ENCODE measurements around the gene TTBK1.

Gene TTBK1

GRCh38 chr6:43271103-43271815 is 28.0 kb downstream of the TTBK1 start:
- peak overlapping the region; percentile 80 to 86 for H3K27ac ChIP-seq (ENCODE audit: low read depth in 2 of 2, low read length in 2 of 2)
- peaks cover 55 to 62% of the 10 kb centered on the region in 2 donors for H3K4me1 ChIP-seq (ENCODE audit: control insufficient read depth in 2 of 2, insufficient read depth in 2 of 2, low read length in 2 of 2)

GRCh38 chr6:43271944-43272343 is 28.7 kb downstream of the TTBK1 start:
- Histone ChIP-seq H3K27ac (ENCODE audit: low read depth in 2 of 2, low read length in 2 of 2) (peak overlapping the region in 1 of 2 donors; percentile 9), H3K27me3 (ENCODE audit: control insufficient read depth in 2 of 2, insufficient read depth in 2 of 2, low read length in 2 of 2) (peaks cover 0 to 3% of the 10 kb centered on the region in 2 donors), H3K4me1 (ENCODE audit: control insufficient read depth in 2 of 2, insufficient read depth in 2 of 2, low read length in 2 of 2) (peaks cover 59 to 69% of the 10 kb centered on the region in 2 donors), H3K9me3 (ENCODE audit: control insufficient read depth in 2 of 2, low read length in 2 of 2) (no peaks in the 10 kb centered on the region), H3K4me3 (ENCODE audit: low read length in 2 of 2) (no peak overlapping the region), H3K9ac (ENCODE audit: low read depth in 1 of 2, low read length in 2 of 2) (no peak overlapping the region), H3K36me3 (ENCODE audit: control insufficient read depth in 2 of 2, insufficient read depth in 2 of 2, low read length in 2 of 2) (no peaks in the 10 kb centered on the region)

More at GRCh38 chr6:43271103-43271815, 28.0 kb downstream of the TTBK1 start:
- Histone ChIP-seq H3K9me3 (ENCODE audit: control insufficient read depth in 2 of 2, low read length in 2 of 2) (no peaks in the 10 kb centered on the region), H3K4me3 (ENCODE audit: low read length in 2 of 2) (no peak overlapping the region), H3K36me3 (ENCODE audit: control insufficient read depth in 2 of 2, insufficient read depth in 2 of 2, low read length in 2 of 2) (no peaks in the 10 kb centered on the region), H3K9ac (ENCODE audit: low read depth in 1 of 2, low read length in 2 of 2) (peak overlapping the region; percentile 24 to 70), H3K27me3 (ENCODE audit: control insufficient read depth in 2 of 2, insufficient read depth in 2 of 2, low read length in 2 of 2) (peaks cover 0 to 3% of the 10 kb centered on the region in 2 donors)

GRCh38 chr6:43273707-43274106 is 30.4 kb downstream of the TTBK1 start:
- no peak overlapping the region for H3K9ac ChIP-seq (ENCODE audit: low read depth in 1 of 2, low read length in 2 of 2)

GRCh38 chr6:43274127-43274915 is 31.0 kb downstream of the TTBK1 start:
- H3K36me3 ChIP-seq (ENCODE audit: control insufficient read depth in 2 of 2, insufficient read depth in 2 of 2, low read length in 2 of 2) = no peaks in the 10 kb centered on the region
- peak overlapping the region; percentile 9 to 57 for H3K9ac ChIP-seq (ENCODE audit: low read depth in 1 of 2, low read length in 2 of 2)
- H3K4me1 ChIP-seq (ENCODE audit: control insufficient read depth in 2 of 2, insufficient read depth in 2 of 2, low read length in 2 of 2) = peaks cover 55 to 69% of the 10 kb centered on the region in 2 donors
- peak overlapping the region; percentile 61 to 62 for H3K4me3 ChIP-seq (ENCODE audit: low read length in 2 of 2)
- H3K27me3 ChIP-seq (ENCODE audit: control insufficient read depth in 2 of 2, insufficient read depth in 2 of 2, low read length in 2 of 2) = no peaks in the 10 kb centered on the region
- no peaks in the 10 kb centered on the region for H3K9me3 ChIP-seq (ENCODE audit: control insufficient read depth in 2 of 2, low read length in 2 of 2)
- H3K27ac ChIP-seq (ENCODE audit: low read depth in 2 of 2, low read length in 2 of 2) = peak overlapping the region; percentile 67 to 96

More at GRCh38 chr6:43273707-43274106, 30.4 kb downstream of the TTBK1 start:
- Histone ChIP-seq H3K36me3 (ENCODE audit: control insufficient read depth in 2 of 2, insufficient read depth in 2 of 2, low read length in 2 of 2) (no peaks in the 10 kb centered on the region), H3K4me3 (ENCODE audit: low read length in 2 of 2) (no peak overlapping the region), H3K27me3 (ENCODE audit: control insufficient read depth in 2 of 2, insufficient read depth in 2 of 2, low read length in 2 of 2) (no peaks in the 10 kb centered on the region), H3K4me1 (ENCODE audit: control insufficient read depth in 2 of 2, insufficient read depth in 2 of 2, low read length in 2 of 2) (peaks cover 54 to 69% of the 10 kb centered on the region in 2 donors), H3K9me3 (ENCODE audit: control insufficient read depth in 2 of 2, low read length in 2 of 2) (no peaks in the 10 kb centered on the region), H3K27ac (ENCODE audit: low read depth in 2 of 2, low read length in 2 of 2) (peak overlapping the region in 1 of 2 donors; percentile 96)

GRCh38 chr6:43274916-43275597 is 31.8 kb downstream of the TTBK1 start:
- Histone ChIP-seq H3K27me3 (ENCODE audit: control insufficient read depth in 2 of 2, insufficient read depth in 2 of 2, low read length in 2 of 2) (no peaks in the 10 kb centered on the region), H3K4me3 (ENCODE audit: low read length in 2 of 2) (peak overlapping the region; percentile 61 to 62)

GRCh38 chr6:43275801-43276576 is 32.7 kb downstream of the TTBK1 start:
- Histone ChIP-seq H3K9ac (ENCODE audit: low read depth in 1 of 2, low read length in 2 of 2) (peak overlapping the region; percentile 49 to 55), H3K36me3 (ENCODE audit: control insufficient read depth in 2 of 2, insufficient read depth in 2 of 2, low read length in 2 of 2) (no peaks in the 10 kb centered on the region), H3K4me3 (ENCODE audit: low read length in 2 of 2) (peak overlapping the region in 1 of 2 donors; percentile 50), H3K9me3 (ENCODE audit: control insufficient read depth in 2 of 2, low read length in 2 of 2) (no peaks in the 10 kb centered on the region), H3K27me3 (ENCODE audit: control insufficient read depth in 2 of 2, insufficient read depth in 2 of 2, low read length in 2 of 2) (no peaks in the 10 kb centered on the region), H3K27ac (ENCODE audit: low read depth in 2 of 2, low read length in 2 of 2) (peak overlapping the region; percentile 79 to 96), H3K4me1 (ENCODE audit: control insufficient read depth in 2 of 2, insufficient read depth in 2 of 2, low read length in 2 of 2) (peaks cover 46 to 55% of the 10 kb centered on the region in 2 donors)

More at GRCh38 chr6:43274916-43275597, 31.8 kb downstream of the TTBK1 start:
- Histone ChIP-seq H3K36me3 (ENCODE audit: control insufficient read depth in 2 of 2, insufficient read depth in 2 of 2, low read length in 2 of 2) (no peaks in the 10 kb centered on the region), H3K4me1 (ENCODE audit: control insufficient read depth in 2 of 2, insufficient read depth in 2 of 2, low read length in 2 of 2) (peaks cover 53 to 64% of the 10 kb centered on the region in 2 donors), H3K9me3 (ENCODE audit: control insufficient read depth in 2 of 2, low read length in 2 of 2) (no peaks in the 10 kb centered on the region), H3K27ac (ENCODE audit: low read depth in 2 of 2, low read length in 2 of 2) (peak overlapping the region; percentile 79 to 96), H3K9ac (ENCODE audit: low read depth in 1 of 2, low read length in 2 of 2) (peak overlapping the region; percentile 9 to 57)

GRCh38 chr6:43276577-43277305 is 33.5 kb downstream of the TTBK1 start:
- H3K9me3 ChIP-seq (ENCODE audit: control insufficient read depth in 2 of 2, low read length in 2 of 2) = no peaks in the 10 kb centered on the region
- peak overlapping the region in 1 of 2 donors; percentile 50 for H3K4me3 ChIP-seq (ENCODE audit: low read length in 2 of 2)
- H3K4me1 ChIP-seq (ENCODE audit: control insufficient read depth in 2 of 2, insufficient read depth in 2 of 2, low read length in 2 of 2) = peaks cover 42 to 50% of the 10 kb centered on the region in 2 donors
- H3K9ac ChIP-seq (ENCODE audit: low read depth in 1 of 2, low read length in 2 of 2) = peak overlapping the region; percentile 55 to 56
- H3K27ac ChIP-seq (ENCODE audit: low read depth in 2 of 2, low read length in 2 of 2) = peak overlapping the region; percentile 79 to 96
- H3K27me3 ChIP-seq (ENCODE audit: control insufficient read depth in 2 of 2, insufficient read depth in 2 of 2, low read length in 2 of 2) = no peaks in the 10 kb centered on the region
- H3K36me3 ChIP-seq (ENCODE audit: control insufficient read depth in 2 of 2, insufficient read depth in 2 of 2, low read length in 2 of 2) = no peaks in the 10 kb centered on the region

- Histone ChIP-seq H3K9ac (ENCODE audit: low read depth in 1 of 2, low read length in 2 of 2) (peak overlapping the region; percentile 14 to 56), H3K27me3 (ENCODE audit: control insufficient read depth in 2 of 2, insufficient read depth in 2 of 2, low read length in 2 of 2) (no peaks in the 10 kb centered on the region), H3K4me1 (ENCODE audit: control insufficient read depth in 2 of 2, insufficient read depth in 2 of 2, low read length in 2 of 2) (peaks cover 42 to 50% of the 10 kb centered on the region in 2 donors), H3K27ac (ENCODE audit: low read depth in 2 of 2, low read length in 2 of 2) (peak overlapping the region; percentile 79 to 96), H3K9me3 (ENCODE audit: control insufficient read depth in 2 of 2, low read length in 2 of 2) (no peaks in the 10 kb centered on the region), H3K4me3 (ENCODE audit: low read length in 2 of 2) (no peak overlapping the region), H3K36me3 (ENCODE audit: control insufficient read depth in 2 of 2, insufficient read depth in 2 of 2, low read length in 2 of 2) (no peaks in the 10 kb centered on the region)
Observed at GRCh38 chr6:43277306-43277642, 34.0 kb downstream of the TTBK1 start.

Data from mucosa of rectum (tissue), 2 donors.